WTC11 (cell line): ENCODE results near the gene PKNOX1. TPM values are rescaled to one million over a fixed set of nuclear protein-coding genes. Genes with fewer than 3 reads are reported as not detected.
"Not testable (repeated sequence)": the region's sequence is repeated elsewhere in the genome, so short reads cannot be mapped to it uniquely, and the experiment has no call there.

ENCODE experiments used
- ATAC-seq: fragments of 200-7000 bp; cut with Tn5 transposase; 2 replicates; pipeline ENCODE4 v1.10.0; 2021; ENCODE audit warnings: mild to moderate bottlenecking, moderate library complexity
- CTCF ChIA-PET: fragments of 300-600 bp; sonication (Branson Sonifier 250); formaldehyde crosslinking; loops from one replicate; lab custom pipeline; 2021; ENCODE audit warnings: antibody characterized with exemption; lab: Charles Lee
- POLR2A ChIA-PET: fragments of 350-600 bp; sonication (Branson Sonifier 250); formaldehyde crosslinking; loops from one replicate; lab custom pipeline; 2021; ENCODE audit warnings: antibody characterized with exemption; lab: Charles Lee
- DNase-seq: peaks from one replicate; pipeline ENCODE4 v3.0.0; 2021; ENCODE audit warnings: low spot score
- H3K27ac Mint-ChIP-seq: 2 replicates; pipeline ENCODE4 v1.8.0; 2021; ENCODE audit warnings: mixed read lengths
- H3K27me3 Mint-ChIP-seq: 2 replicates; pipeline ENCODE4 v1.8.0; 2021; ENCODE audit warnings: low read depth, mild to moderate bottlenecking, moderate library complexity, mixed read lengths
- H3K36me3 Mint-ChIP-seq: 2 replicates; pipeline ENCODE4 v1.8.0; 2021; ENCODE audit warnings: mixed read lengths
- H3K4me1 Mint-ChIP-seq: 2 replicates; pipeline ENCODE4 v1.8.0; 2022; ENCODE audit warnings: mixed read lengths
- H3K4me3 Mint-ChIP-seq: 2 replicates; pipeline ENCODE4 v1.8.0; 2021; ENCODE audit warnings: mild to moderate bottlenecking, moderate library complexity, mixed read lengths
- H3K9me3 Mint-ChIP-seq: 2 replicates; pipeline ENCODE4 v1.8.0; 2021; ENCODE audit warnings: mixed read lengths
- CREB1 ChIP-seq: sonication (generic); formaldehyde crosslinking; IDR thresholded peaks from 2 replicates; pipeline ENCODE4 v1.8.0; 2023; ENCODE audit warnings: mild to moderate bottlenecking, missing genetic modification reagents
- ERG ChIP-seq: fragments of 250-450 bp; sonication (Bioruptor Pico); IDR thresholded peaks from 2 replicates; pipeline ENCODE4 v1.8.0; 2021; ENCODE audit warnings: mild to moderate bottlenecking
- ESRRA ChIP-seq: sonication (generic); formaldehyde crosslinking; IDR thresholded peaks from 2 replicates; pipeline ENCODE4 v1.8.1; 2022; ENCODE audit warnings: mild to moderate bottlenecking, missing genetic modification reagents, borderline replicate concordance
- FOXK1 ChIP-seq: sonication (generic); formaldehyde crosslinking; IDR thresholded peaks from 2 replicates; pipeline ENCODE4 v1.8.0; 2022; ENCODE audit warnings: mild to moderate bottlenecking, moderate library complexity, missing genetic modification reagents
- FOXP1 ChIP-seq: sonication (generic); formaldehyde crosslinking; IDR thresholded peaks from 2 replicates; pipeline ENCODE4 v1.8.0; 2022; ENCODE audit warnings: missing genetic modification reagents, mild to moderate bottlenecking, moderate library complexity, borderline replicate concordance
- MLX ChIP-seq: sonication (generic); formaldehyde crosslinking; IDR thresholded peaks from 2 replicates; pipeline ENCODE4 v1.8.1; 2023; ENCODE audit warnings: mild to moderate bottlenecking, missing genetic modification reagents, moderate library complexity
- MXD4 ChIP-seq: fragments of 250-450 bp; sonication (Bioruptor Pico); IDR thresholded peaks from 2 replicates; pipeline ENCODE4 v1.8.0; 2021; ENCODE audit warnings: mild to moderate bottlenecking, moderate library complexity, borderline replicate concordance
- NFE2L1 ChIP-seq: sonication (generic); formaldehyde crosslinking; IDR thresholded peaks from 2 replicates; pipeline ENCODE4 v1.8.1; 2023; ENCODE audit warnings: missing genetic modification reagents
- NFYB ChIP-seq: sonication (generic); formaldehyde crosslinking; conservative IDR thresholded peaks from 2 replicates; pipeline ENCODE4 v1.8.0; 2022; ENCODE audit warnings: low read depth, missing genetic modification reagents
- RELA ChIP-seq: sonication (generic); formaldehyde crosslinking; IDR thresholded peaks from 2 replicates; pipeline ENCODE4 v1.8.1; 2022; ENCODE audit warnings: missing genetic modification reagents, mild to moderate bottlenecking, borderline replicate concordance
- SOX15 ChIP-seq: fragments of 250-450 bp; sonication (Bioruptor Pico); IDR thresholded peaks from 2 replicates; pipeline ENCODE4 v1.9.0; 2021; ENCODE audit warnings: mild to moderate bottlenecking
- SP1 ChIP-seq: sonication (generic); formaldehyde crosslinking; conservative IDR thresholded peaks from 2 replicates; pipeline ENCODE4 v1.8.1; 2022; ENCODE audit warnings: missing genetic modification reagents
- ZNF121 ChIP-seq: sonication (generic); formaldehyde crosslinking; IDR thresholded peaks from 2 replicates; pipeline ENCODE4 v1.8.0; 2023; ENCODE audit warnings: missing genetic modification reagents
- ZNF138 ChIP-seq: sonication (generic); formaldehyde crosslinking; conservative IDR thresholded peaks from 2 replicates; pipeline ENCODE4 v1.8.1; 2022; ENCODE audit warnings: mild to moderate bottlenecking, moderate library complexity, missing genetic modification reagents
- ZNF219 ChIP-seq: sonication (generic); formaldehyde crosslinking; IDR thresholded peaks from 2 replicates; pipeline ENCODE4 v1.8.0; 2023; ENCODE audit warnings: missing genetic modification reagents, mild to moderate bottlenecking, borderline replicate concordance
- total RNA-seq: library from RNA; stranded (reverse); gene quantifications from 3 replicates; pipeline ENCODE4 v1.2.3, GENCODE V29; 2021
- TF ChIP-seq, protein P1 (sequence below): sonication (generic); formaldehyde crosslinking; conservative IDR thresholded peaks from 2 replicates; pipeline ENCODE4 v1.8.1; 2022; ENCODE audit warnings: mild to moderate bottlenecking, missing genetic modification reagents
- TF ChIP-seq, protein P2 (sequence below): sonication (generic); formaldehyde crosslinking; IDR thresholded peaks from 2 replicates; pipeline ENCODE4 v1.8.1; 2022; ENCODE audit warnings: missing genetic modification reagents, borderline replicate concordance
- TF ChIP-seq, protein P3 (sequence below): fragments of 250-450 bp; sonication (Bioruptor Pico); IDR thresholded peaks from 2 replicates; pipeline ENCODE4 v1.9.0; 2021; ENCODE audit warnings: mild to moderate bottlenecking
- TF ChIP-seq, protein P4 (sequence below): sonication (generic); formaldehyde crosslinking; IDR thresholded peaks from 2 replicates; pipeline ENCODE4 v1.8.0; 2022; ENCODE audit warnings: missing genetic modification reagents
- TF ChIP-seq, protein P5 (sequence below): sonication (generic); formaldehyde crosslinking; conservative IDR thresholded peaks from 2 replicates; pipeline ENCODE4 v1.8.1; 2023; ENCODE audit warnings: mild to moderate bottlenecking, low read depth, missing genetic modification reagents, moderate library complexity

Gene PKNOX1
- total RNA-seq, 1 experiment from 2014 or later = 23.0 TPM

GRCh38 chr21:42941696-42942085, 32.7 kb upstream of the PKNOX1 start:
- ATAC-seq (no peak), DNase-seq (peak; percentile 4)
- CTCF ChIA-PET = no interaction called here
- H3K4me1 Mint-ChIP-seq = peaks cover 36% of the 10 kb centered on the region
- H3K27me3 Mint-ChIP-seq = no peaks in the 10 kb centered on the region
- no peak for TF ChIP-seq ZNF219
- no peak for TF ChIP-seq ZNF121
- TF ChIP-seq, protein P1, sequence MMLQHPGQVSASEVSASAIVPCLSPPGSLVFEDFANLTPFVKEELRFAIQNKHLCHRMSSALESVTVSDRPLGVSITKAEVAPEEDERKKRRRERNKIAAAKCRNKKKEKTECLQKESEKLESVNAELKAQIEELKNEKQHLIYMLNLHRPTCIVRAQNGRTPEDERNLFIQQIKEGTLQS (CRISPR knock-in tag) = no peak
- TF ChIP-seq NFYB (CRISPR knock-in tag) = no peak
- TF ChIP-seq, protein P2, sequence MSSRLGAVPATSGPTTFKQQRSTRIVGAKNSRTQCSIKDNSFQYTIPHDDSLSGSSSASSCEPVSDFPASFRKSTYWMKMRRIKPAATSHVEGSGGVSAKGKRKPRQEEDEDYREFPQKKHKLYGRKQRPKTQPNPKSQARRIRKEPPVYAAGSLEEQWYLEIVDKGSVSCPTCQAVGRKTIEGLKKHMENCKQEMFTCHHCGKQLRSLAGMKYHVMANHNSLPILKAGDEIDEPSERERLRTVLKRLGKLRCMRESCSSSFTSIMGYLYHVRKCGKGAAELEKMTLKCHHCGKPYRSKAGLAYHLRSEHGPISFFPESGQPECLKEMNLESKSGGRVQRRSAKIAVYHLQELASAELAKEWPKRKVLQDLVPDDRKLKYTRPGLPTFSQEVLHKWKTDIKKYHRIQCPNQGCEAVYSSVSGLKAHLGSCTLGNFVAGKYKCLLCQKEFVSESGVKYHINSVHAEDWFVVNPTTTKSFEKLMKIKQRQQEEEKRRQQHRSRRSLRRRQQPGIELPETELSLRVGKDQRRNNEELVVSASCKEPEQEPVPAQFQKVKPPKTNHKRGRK (CRISPR knock-in tag) = no peak
- TF ChIP-seq SP1 = no peak
- TF ChIP-seq, protein P3, sequence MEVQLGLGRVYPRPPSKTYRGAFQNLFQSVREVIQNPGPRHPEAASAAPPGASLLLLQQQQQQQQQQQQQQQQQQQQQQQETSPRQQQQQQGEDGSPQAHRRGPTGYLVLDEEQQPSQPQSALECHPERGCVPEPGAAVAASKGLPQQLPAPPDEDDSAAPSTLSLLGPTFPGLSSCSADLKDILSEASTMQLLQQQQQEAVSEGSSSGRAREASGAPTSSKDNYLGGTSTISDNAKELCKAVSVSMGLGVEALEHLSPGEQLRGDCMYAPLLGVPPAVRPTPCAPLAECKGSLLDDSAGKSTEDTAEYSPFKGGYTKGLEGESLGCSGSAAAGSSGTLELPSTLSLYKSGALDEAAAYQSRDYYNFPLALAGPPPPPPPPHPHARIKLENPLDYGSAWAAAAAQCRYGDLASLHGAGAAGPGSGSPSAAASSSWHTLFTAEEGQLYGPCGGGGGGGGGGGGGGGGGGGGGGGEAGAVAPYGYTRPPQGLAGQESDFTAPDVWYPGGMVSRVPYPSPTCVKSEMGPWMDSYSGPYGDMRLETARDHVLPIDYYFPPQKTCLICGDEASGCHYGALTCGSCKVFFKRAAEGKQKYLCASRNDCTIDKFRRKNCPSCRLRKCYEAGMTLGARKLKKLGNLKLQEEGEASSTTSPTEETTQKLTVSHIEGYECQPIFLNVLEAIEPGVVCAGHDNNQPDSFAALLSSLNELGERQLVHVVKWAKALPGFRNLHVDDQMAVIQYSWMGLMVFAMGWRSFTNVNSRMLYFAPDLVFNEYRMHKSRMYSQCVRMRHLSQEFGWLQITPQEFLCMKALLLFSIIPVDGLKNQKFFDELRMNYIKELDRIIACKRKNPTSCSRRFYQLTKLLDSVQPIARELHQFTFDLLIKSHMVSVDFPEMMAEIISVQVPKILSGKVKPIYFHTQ = no peak
- TF ChIP-seq CREB1 (CRISPR knock-in tag) = no peak
- TF ChIP-seq FOXP1 = no peak
- TF ChIP-seq ERG (CRISPR knock-in tag) = no peak
- TF ChIP-seq RELA (CRISPR knock-in tag) = no peak
- no peak for TF ChIP-seq ZNF138 (CRISPR knock-in tag)
- TF ChIP-seq SOX15 (CRISPR knock-in tag) = no peak
- TF ChIP-seq MXD4 (CRISPR knock-in tag) = no peak
- no peak for TF ChIP-seq FOXK1
- TF ChIP-seq, protein P4, sequence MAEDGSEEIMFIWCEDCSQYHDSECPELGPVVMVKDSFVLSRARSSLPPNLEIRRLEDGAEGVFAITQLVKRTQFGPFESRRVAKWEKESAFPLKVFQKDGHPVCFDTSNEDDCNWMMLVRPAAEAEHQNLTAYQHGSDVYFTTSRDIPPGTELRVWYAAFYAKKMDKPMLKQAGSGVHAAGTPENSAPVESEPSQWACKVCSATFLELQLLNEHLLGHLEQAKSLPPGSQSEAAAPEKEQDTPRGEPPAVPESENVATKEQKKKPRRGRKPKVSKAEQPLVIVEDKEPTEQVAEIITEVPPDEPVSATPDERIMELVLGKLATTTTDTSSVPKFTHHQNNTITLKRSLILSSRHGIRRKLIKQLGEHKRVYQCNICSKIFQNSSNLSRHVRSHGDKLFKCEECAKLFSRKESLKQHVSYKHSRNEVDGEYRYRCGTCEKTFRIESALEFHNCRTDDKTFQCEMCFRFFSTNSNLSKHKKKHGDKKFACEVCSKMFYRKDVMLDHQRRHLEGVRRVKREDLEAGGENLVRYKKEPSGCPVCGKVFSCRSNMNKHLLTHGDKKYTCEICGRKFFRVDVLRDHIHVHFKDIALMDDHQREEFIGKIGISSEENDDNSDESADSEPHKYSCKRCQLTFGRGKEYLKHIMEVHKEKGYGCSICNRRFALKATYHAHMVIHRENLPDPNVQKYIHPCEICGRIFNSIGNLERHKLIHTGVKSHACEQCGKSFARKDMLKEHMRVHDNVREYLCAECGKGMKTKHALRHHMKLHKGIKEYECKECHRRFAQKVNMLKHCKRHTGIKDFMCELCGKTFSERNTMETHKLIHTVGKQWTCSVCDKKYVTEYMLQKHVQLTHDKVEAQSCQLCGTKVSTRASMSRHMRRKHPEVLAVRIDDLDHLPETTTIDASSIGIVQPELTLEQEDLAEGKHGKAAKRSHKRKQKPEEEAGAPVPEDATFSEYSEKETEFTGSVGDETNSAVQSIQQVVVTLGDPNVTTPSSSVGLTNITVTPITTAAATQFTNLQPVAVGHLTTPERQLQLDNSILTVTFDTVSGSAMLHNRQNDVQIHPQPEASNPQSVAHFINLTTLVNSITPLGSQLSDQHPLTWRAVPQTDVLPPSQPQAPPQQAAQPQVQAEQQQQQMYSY (CRISPR knock-in tag) = no peak
- TF ChIP-seq, all 79 proteins: peak for 0
- Mint-ChIP-seq H3K9me3 (peaks cover 6% of the 10 kb centered on the region; the same call in 1 of the 2 replicates), H3K27ac (no peak overlapping the region), H3K4me3 (no peak overlapping the region), H3K36me3 (peaks cover 16% of the 10 kb centered on the region)
- POLR2A ChIA-PET = no interaction called here

DNA sequence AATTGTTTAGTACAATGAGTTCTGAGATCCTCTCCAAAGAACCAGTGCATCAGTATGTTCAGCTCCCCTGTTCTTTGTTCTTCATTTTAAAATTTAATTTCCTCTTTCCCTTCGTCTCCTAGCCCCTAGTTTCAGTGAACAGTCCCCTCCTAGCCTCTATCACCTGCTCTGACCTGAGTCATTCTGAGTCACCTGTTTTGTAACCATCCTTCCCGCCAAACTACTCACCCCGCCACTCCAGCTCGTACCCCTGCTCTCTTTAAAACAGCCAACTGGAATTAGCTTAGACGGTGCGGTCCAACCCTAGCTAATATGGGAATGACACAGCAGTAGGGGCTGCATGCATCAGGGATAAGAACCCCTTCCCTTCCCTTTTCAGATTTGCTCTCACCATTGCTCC, 32.1 kb upstream of the PKNOX1 start:
- Mint-ChIP-seq H3K9me3 (peaks cover 6% of the 10 kb centered on the region; the same call in 1 of the 2 replicates), H3K4me1 (peaks cover 30% of the 10 kb centered on the region), H3K27me3 (no peaks in the 10 kb centered on the region), H3K27ac (no peak overlapping the region), H3K36me3 (peaks cover 21% of the 10 kb centered on the region), H3K4me3 (no peak overlapping the region)
- ATAC-seq = no peak
- CTCF ChIA-PET = no interaction called here
- DNase-seq = no peak
- TF ChIP-seq NFE2L1 (CRISPR knock-in tag) = no peak
- TF ChIP-seq, protein P5, sequence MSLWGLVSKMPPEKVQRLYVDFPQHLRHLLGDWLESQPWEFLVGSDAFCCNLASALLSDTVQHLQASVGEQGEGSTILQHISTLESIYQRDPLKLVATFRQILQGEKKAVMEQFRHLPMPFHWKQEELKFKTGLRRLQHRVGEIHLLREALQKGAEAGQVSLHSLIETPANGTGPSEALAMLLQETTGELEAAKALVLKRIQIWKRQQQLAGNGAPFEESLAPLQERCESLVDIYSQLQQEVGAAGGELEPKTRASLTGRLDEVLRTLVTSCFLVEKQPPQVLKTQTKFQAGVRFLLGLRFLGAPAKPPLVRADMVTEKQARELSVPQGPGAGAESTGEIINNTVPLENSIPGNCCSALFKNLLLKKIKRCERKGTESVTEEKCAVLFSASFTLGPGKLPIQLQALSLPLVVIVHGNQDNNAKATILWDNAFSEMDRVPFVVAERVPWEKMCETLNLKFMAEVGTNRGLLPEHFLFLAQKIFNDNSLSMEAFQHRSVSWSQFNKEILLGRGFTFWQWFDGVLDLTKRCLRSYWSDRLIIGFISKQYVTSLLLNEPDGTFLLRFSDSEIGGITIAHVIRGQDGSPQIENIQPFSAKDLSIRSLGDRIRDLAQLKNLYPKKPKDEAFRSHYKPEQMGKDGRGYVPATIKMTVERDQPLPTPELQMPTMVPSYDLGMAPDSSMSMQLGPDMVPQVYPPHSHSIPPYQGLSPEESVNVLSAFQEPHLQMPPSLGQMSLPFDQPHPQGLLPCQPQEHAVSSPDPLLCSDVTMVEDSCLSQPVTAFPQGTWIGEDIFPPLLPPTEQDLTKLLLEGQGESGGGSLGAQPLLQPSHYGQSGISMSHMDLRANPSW (CRISPR knock-in tag) = no peak
- TF ChIP-seq MLX (CRISPR knock-in tag) = no peak
- TF ChIP-seq ESRRA = no peak
- POLR2A ChIA-PET = no interaction called here

GRCh38 chr21:42949094-42949755, 25.1 kb upstream of the PKNOX1 start:
- CTCF ChIA-PET, ATAC-seq, H3K27ac Mint-ChIP-seq, H3K27me3 Mint-ChIP-seq, H3K4me3 Mint-ChIP-seq, DNase-seq: not testable (repeated sequence)
- Mint-ChIP-seq H3K4me1 (peaks cover 10% of the 10 kb centered on the region), H3K36me3 (peaks cover 39% of the 10 kb centered on the region), H3K9me3 (peaks cover 15% of the 10 kb centered on the region)
- POLR2A ChIA-PET = interaction anchor here (0.7 kb wide), 1 partner anchor 37 kb away, joined by 3 read pairs; no protein-coding TSS in a partner anchor
